ENCODE data around the gene PSD2.

PSD2 gene

DNA sequence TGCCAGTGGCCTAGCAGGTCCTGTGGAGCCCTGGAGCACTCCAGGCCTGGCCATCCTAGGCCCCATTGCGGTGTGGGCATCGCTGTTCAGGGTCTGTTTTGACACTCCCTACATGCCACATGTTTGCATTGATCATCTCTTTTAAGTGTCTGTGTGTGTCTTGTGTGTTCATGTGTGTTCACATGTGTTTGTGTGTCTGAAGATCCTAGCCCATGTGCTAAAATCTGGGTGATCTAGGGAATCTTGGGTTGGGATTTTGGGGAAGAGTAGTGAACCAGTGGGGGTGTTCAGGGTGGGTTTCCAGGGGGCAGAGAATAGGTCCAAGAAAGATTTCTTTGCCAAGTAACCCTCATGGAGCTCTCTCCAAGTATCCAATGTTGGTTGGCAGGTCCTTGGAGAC lies 8.4 kb downstream of the PSD2 start:
- no peak overlapping the region for H3K4me3 ChIP-seq (ENCODE audit: low read depth, low read length)
- TF ChIP-seq, protein P1, sequence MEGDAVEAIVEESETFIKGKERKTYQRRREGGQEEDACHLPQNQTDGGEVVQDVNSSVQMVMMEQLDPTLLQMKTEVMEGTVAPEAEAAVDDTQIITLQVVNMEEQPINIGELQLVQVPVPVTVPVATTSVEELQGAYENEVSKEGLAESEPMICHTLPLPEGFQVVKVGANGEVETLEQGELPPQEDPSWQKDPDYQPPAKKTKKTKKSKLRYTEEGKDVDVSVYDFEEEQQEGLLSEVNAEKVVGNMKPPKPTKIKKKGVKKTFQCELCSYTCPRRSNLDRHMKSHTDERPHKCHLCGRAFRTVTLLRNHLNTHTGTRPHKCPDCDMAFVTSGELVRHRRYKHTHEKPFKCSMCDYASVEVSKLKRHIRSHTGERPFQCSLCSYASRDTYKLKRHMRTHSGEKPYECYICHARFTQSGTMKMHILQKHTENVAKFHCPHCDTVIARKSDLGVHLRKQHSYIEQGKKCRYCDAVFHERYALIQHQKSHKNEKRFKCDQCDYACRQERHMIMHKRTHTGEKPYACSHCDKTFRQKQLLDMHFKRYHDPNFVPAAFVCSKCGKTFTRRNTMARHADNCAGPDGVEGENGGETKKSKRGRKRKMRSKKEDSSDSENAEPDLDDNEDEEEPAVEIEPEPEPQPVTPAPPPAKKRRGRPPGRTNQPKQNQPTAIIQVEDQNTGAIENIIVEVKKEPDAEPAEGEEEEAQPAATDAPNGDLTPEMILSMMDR (IDR thresholded peaks at IDR 0.05; ENCODE audit: low read depth, low read length) = no peak

DNA sequence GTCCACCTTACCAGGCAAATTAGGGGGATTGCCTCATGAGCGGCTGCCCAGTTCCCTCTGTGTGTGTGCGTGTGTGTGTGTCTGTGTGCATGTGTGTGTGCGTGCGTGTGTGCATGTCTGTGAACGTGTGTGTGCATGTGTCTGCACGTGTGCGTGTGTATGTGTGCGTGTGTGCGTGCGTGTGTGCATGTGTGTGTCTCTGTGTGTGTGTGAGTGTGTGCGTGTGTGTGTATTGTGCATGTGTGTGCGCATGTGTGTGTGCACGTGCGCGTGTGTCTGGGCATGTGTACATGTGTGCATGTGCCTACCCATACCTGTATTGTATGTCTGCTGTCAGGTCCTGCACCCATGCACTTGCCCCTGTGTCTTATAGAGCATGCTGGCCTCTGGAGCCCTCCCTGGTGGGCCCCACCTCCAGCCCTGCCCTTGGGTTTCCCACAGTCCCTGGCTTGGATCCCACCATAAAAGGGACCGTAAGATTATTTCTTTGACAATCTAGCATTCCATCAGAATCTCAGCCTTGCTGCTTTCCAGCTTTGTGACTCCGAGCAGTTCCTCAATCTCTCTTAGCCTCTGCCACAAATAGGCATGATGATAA lies 9.3 kb downstream of the PSD2 start:
- H3K4me3 ChIP-seq (ENCODE audit: low read depth, low read length) = no peak overlapping the region
- TF ChIP-seq, protein P1 (IDR thresholded peaks at IDR 0.05; ENCODE audit: low read depth, low read length) = no peak

GRCh38 chr5:139805545-139805944 lies 9.9 kb downstream of the PSD2 start:
- TF ChIP-seq, protein P1 (IDR thresholded peaks at IDR 0.05; ENCODE audit: low read depth, low read length) = no peak
- no peak overlapping the region for H3K4me3 ChIP-seq (ENCODE audit: low read depth, low read length)

GRCh38 chr5:139806111-139806510 lies 10.5 kb downstream of the PSD2 start:
- TF ChIP-seq, protein P1 (IDR thresholded peaks at IDR 0.05; ENCODE audit: low read depth, low read length) = no peak
- no peak overlapping the region for H3K4me3 ChIP-seq (ENCODE audit: low read depth, low read length)

DNA sequence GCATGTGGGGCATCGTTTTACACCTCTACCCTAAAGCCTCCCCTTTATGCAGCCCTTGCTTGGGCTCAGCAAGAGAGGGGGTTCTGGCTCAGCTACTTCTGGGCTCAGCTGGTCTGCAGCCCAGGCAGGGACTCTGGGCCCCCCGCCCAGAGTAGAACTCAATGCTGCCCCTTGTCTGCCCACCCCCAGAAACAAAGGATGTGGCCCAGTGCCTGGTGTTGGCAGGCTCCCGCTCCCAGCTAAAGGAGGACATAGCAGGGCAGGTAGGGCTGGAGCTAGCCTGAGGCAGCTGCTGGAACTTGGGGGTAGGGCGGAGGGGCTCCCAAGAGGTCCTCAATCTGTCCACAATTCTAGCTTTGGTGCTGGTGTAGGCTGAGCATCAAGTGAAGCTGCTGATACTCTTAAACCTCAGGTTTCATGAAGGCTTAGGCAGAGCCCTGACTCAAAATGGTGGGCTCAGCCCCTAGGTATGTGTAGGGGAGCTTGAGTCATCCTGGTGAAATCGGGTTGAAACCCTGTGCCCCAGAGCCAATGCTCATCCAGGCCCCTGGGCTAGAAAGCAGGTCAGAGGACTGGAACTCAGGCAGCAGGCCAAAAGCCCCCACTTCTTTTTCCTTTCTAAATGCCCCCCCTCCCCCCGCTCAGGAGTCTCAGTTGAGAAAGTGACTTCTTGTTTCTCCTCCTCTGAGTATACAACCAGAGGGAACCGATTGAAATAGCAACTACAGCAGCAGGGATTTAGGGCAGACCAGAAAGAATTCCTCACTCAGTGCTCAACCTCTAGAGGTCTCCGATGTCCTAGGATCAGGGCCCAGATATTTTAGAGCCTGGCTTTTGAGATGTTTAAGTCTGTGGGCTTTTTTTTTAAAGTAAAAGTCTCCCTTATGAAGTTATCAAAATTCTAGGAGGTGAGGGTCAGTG lies 11.4 kb downstream of the PSD2 start:
- TF ChIP-seq, protein P1 (IDR thresholded peaks at IDR 0.05; ENCODE audit: low read depth, low read length) = no peak
- H3K4me3 ChIP-seq (ENCODE audit: low read depth, low read length) = no peak overlapping the region

- TF ChIP-seq, protein P1 (IDR thresholded peaks at IDR 0.05; ENCODE audit: low read depth, low read length) = no peak
- H3K4me3 ChIP-seq (ENCODE audit: low read depth, low read length) = no peak overlapping the region
Measured at GRCh38 chr5:139807647-139808030, 12.0 kb downstream of the PSD2 start.
